Activated T-cell treated with anti-CD3 and anti-CD28 coated beads, Interleukin-2, amount 50 U/mL, for 48 hours (primary cell): ENCODE data around the gene AIP.

Experiments
- DNase-seq, 2 experiments: peaks; one replicate each; pipeline ENCODE4 v3.0.0-alpha.2; 2020

Gene AIP

DNA sequence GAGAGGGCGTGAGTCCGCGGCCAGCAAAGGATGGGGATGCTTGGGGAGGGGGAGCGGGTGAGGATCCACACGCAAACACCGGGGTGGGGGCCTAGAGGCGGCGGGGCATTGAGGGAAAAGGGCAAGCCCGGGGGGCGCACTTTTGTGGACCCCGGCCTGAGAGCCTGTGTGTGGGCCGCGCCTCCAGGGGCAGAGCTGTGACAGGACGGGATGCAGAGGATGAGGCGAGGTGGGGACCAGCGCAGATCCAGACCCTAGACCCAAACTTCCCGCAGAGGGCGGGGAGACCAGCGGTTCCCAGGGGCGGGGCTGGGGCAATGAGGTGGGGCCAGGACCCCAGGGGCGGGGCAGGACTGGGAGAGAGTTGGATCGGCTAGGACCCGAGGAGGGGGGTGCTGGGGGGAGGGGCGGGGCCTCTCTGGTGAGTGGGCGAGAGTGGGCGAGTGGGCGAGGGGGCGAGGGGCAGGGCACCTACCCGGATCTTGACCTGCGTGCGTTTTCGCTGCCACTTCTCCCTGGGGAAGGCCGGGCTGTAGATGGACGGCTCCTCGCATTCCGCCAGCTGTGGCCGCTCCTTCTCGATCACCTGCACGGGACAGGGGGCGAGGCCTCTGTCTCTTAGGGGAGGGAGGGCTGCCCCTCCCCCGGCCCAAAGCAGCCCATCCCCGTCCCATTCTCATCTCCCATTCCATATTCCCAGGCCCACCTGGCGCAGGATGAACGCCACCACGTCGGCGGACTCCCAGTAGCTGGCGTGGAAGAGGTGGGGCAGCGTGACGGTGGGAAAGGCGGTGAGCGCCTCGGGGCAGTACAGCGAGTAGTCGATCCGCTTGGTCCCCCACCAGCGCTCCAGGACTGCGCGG, 11.8 kb downstream of the AIP start:
- no peak for DNase-seq

DNA sequence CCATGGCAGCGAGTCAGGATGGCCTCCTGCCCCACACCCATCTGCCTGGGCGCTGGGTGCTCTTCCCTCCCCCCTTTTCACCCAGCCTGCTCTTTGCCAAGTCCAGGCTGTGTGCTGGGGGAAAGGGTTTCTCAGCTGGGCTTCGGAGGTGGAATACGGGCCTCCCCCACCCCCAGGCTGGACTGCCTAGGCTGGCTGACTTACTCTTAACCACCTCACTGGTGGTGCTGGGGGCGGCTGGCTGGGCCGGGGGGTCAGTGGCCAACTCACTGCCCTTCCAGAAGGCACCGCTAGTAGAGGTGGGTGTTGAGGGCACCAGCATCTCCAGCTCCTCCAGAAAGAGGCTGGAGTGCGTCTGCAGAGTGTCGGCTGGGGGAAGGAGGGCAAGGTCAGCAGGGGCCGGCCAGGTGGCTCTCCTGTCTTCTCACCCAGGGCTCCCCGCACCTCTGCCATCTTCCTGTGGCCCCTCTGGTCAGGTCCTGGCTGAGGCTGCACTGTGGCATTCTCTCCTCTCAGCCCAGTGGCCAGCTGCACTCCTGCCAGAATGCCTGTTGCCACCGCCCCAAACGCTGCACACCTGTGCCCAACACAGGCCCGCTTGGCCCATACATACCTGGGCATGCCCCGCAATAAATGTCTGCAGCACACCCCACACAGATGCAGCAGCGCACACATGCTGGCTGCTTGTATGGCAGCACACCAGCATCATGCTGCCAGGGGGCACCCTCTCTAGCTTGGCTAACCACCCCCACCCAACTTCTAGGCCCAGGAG, 12.6 kb downstream of the AIP start:
- no peak for DNase-seq

DNA sequence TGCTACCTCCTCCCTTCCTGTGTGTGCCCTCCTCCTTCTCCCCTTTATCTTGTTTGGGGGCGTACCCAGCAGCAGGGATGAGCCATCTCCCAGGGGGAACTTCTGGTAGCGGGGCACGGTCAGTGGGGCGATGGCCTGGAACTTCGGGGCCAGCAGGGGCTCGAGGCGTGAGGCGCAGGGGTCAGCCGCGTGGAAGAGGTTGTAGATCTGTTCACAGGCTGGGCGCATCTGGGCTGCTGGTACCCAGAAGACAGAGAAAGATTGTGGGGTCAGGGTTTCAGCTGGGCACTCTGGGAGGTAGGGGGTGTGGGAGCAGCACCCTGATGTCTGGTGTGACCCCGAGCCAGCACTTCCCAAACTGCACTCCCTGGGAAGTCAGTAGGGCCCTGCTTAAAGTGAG, 13.3 kb downstream of the AIP start:
- DNase-seq, result no peak

DNA sequence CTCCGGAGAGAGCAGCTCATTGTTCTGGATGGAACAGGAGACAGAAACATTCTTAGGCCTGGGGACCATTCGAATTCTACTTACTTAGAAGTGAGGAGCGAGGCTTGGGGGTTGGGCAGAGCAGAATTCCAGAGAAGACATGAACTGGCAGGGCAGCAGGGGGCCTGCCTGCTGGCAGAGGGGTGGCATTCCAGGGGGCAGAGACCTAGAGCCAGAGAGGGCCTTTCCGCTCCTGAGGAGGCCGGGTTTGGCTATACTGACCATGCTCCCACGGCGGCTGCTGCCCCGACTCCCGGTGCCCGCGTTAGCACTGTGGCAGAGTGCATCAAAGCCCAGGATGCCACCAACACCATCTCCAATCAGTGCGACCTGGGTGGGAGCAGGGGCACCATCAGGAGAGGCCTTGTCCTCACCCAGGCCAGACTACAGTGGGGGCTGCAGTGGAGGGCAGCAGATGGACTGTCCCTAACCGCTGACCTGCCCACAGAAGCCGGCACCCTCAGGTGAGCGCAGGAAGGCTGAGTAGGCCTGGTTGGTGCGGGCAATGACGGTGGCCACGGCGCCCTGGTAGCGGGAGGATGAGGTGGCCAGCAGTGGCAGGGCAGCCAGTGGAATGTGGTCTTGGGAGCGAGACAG, 14.9 kb downstream of the AIP start:
- DNase-seq, result no peak

DNA sequence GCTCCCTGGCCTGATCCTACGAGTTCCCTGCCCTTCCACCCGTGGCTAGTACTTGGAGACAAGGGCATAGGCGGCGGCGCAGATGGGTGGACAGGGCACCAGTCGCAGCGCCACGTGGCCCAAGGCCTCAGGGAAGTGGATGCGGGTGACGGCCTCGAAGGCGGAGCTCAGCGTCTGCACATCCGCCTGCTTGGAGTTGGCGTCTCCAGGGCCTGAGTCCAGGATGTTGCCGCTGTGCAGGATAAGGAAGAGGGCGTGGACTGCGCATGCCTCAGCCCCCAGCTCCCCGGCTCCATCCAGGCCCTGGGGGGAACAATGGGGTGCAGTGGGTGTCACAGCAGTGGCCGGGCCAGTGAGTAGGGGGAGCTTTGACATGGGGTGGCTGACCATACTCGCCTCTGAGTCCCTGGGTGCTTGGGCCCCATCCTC, 15.7 kb downstream of the AIP start:
- DNase-seq, result no peak

DNA sequence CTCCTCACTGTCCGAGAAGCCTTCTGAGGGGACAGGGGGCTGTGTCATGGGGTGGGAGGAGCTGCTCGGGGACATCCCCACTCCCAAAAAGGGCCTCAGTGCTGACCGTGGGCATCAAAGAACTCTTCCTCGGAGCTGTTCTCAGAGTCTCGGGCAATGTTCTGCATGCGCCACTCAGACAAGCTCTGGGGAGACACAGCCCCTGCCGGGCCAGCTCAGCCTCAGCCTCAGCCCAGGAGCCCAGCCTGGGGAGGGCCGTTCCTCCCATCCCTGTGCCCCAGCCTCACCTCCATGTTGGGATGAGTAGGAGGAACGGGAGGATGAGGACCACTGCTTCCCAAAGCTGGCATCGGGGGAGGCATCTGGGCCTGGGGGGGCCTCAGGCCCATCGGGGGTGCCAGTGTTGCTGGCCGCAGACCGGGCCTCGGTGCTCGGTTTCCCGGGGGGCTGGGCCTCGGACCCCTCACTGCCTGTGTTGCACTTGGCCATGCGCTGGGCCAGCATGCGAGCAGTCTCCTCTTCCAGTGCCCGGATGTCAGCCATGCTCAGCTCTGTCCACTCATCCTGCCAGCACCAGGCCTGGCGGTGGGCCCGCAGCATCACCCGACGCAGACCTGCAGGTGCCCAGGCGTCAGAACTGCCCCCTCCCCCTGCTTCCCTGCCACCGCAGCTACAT, 17.1 kb downstream of the AIP start:
- no peak for DNase-seq

DNA sequence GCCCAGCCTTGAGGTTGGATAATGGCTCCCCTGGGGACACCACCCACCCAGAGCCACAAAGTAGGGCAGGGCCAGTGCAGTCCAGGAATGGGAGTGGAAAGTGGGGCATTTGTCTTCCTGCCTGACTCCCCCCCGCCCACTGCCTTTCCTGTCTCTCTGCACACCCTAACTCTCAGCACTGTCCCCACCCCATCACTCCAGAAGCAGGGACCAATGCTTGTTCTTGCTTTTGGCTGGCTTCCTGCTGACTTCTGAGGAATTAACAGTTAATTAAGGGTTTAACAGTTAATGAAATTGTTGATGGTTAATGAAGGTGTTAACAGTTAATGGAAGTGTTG, 17.6 kb downstream of the AIP start:
- no peak for DNase-seq

DNA sequence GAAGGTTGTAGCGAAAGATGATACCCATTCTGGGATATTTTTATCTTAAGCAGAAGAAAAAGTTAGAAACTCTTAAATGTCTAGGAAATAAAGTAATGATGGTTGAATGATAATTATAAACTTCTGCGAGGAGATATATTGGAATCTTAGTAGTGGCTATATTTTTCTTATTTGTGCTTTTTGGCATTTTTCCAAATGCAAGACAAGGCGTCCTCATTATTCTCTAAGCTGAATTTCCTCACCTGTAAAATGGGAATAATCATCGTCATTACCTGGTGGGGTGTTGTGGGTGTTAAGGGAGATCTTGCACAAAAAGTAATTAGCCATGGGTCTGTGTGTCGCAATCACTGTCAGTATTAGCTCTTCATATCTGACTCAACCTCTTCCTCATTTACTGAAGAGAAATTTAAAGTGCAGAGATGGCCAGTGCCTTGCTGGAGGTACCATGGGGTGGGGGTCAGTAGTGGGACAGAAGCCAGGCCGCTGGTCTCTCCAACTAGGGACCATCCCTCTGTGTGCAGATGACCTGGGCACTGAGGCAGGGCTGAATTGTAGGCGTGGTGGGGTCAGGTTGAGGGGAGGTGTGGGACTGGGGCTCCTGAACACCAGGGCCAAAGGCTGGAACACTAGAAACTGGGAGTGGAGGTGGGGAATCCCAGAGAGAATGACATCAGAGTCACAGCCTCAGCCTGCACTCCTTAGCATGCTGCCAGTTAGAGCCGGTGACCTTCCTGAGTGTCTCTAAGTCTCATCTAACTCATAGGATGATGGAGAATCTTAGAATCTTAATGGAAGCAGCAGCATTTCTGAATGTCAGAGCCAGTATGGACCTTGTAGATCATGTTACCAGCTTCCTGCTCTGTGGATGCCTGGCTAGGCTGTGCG, 18.2 kb downstream of the AIP start:
- no peak for DNase-seq

DNA sequence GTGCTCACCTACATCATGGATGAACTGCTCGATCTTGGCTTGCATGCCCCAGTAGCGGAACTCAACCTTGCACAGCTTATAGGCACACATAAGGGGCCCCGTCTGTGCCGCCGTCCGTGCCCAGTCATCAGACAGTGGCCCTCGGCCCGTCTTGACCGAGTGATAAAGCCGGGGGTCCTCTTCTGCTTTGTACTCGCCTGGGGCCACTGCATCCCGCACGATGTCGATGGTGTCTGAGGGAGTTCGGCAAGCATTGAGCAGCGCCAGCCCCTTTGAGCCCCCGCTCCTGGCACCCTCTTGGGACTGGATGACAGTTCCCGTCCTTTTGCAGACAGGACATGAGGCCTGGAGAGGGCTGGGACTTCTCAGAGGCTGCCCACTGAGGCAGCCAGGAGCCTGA, 19.0 kb downstream of the AIP start:
- no peak for DNase-seq

DNA sequence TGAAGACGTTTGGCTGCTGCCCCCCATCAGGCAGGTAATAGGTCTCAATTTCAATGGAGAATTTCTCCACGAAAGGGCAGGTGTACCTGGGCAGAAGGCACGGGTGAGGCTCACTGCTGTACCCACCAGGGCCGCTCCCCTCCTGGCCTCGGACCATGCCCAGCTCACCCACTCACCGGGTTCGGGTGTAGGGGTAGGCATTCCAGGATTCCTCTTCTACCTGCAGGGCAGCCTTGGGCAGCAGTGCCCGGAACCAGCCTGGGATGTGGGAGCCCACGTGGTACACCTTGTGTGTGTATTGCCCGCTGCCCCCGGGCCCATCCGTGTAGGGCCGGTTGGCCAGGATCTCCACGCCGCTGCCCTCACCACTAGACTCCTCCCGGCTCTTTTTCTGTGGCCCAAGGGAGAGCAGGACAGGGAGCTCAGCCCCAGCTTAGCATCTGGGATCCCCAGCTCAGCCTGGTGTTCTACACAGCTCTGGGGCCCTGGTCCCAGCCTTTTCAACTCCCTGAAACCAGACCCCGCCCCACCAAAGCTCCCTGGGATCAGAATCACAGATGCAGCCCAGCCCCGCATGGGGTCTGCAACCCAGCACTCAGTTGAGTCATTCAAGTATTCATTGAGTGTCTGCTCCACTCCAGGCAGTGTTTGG, 19.6 kb downstream of the AIP start:
- no peak for DNase-seq

DNA sequence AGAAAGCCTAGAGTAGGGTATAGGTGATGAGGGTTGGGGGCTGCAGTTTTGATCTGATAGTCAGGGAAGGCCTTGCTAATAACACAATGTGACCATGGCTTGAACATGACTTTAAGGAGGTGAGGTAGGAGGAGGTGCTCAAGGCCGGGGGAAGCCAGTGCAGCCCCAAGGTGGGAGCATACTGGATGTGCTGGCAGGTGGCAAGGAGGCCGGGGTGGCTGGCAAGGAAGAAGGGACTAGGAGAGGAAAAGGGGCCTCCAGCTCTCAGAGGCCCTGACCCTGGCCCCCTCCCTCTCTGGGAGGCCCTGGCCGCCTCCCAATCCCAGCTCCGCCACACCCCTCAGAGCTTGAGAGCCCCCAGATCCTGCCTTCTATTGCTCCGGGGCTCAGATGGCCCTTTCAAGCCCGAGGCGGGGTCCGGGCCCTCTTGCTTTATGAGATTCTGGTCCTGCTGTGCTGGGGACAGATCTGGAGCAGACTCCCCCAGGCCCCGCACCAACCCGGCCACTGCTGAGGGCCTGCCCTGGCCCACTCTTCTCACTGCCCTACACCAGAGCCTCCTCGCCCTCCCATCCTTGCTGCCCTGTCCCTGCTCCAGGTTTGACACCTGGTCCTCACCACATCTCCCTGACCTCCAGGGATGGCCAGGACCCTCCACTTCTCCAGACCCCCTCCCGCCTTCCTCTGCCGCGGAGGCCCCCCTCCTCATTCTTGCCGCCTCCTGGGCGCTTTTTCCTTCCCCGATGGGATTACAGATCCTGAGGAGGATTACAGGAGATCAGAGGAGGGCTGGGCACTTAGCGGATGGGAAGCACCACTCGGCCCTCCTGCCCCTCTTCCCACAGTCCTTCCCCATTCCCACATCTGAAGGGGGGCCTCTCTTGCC, 20.5 kb downstream of the AIP start:
- DNase-seq, result no peak

DNA sequence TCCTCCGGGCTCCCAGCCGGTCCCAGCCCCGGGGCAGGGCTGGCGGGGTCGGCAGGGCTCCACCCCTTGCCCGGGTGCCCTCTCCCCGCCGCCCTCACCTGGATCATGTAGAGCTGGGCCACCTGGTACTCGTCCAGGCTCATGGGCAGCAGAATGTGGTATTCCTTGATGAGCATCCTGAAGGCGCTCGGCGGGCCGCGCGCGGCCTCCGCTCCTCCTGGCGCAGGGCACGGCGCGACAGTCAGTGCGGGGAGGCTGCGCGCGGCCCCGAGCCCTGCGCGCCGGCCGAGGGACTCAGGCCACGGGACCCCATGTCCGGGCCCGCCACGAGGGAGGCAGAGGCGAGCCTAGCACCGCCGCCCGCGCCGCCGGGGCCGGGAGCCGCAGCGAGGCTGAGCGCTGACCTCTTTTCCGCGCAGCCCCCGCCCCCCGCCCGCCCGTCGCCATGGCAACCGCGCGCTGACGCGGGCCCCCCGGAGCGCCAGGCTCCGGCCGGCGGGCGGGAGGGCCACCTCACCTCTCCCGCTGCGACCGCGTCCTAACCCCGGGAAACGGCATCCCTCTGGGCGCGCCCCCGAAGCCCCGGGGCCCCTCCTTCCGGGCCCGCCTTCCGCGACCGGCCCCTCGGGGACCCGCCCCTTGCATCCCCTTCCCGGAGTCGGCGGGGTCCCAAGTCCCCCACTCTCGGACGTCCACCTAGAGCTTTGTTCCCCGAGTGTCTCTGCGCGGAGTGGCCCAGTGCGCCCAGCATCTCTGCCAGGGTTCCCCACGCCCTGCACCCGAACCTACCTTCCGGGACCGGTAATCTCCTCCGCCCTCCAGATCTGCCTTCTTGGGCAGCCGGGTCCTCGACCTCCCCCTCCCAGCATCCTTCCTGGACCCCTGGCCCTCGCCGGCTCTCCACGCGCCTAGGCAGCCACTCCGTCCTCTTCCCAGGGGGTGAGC, 21.5 kb downstream of the AIP start:
- DNase-seq, result peak; percentile 56 to 59

DNA sequence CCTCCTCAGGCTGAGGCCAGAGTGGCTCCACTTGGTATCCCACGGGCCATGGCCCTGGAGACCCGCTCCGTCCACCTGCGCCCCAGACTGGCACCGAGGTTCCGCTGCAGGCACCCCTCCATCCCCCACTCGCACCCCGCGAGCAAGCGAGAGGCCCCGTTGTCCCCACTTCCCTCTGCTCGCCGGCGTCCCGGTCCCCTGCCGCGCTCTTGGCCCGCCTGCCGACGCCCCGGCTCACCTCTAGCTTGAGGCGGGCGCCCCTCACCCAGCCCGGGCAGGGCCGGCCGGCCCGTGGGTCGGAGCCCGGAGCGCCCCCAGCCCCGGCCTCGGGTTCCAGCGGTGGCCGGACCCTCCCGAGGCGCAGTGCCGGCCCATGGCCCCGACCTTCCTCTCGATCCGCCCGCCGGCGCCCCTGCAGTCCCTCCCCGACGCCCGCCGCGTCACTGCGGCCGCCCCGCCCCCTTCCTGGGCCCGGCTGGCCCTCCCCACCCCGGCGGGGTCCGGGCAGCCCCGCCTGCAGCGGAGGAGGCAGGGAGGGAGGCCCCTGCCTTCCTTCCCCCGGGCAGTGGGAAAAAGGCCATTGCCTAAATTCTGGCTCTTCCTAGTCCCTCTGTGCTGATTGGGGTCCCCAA, 22.2 kb downstream of the AIP start, which contains the start of gene PITPNM1:
Gene PITPNM1, minus strand, starts transcription at position 414 of the 632 bp plus-strand sequence. CDS start 1,183 bp downstream, outside the sequence.
- peak; percentile 85 to 89 for DNase-seq

DNA sequence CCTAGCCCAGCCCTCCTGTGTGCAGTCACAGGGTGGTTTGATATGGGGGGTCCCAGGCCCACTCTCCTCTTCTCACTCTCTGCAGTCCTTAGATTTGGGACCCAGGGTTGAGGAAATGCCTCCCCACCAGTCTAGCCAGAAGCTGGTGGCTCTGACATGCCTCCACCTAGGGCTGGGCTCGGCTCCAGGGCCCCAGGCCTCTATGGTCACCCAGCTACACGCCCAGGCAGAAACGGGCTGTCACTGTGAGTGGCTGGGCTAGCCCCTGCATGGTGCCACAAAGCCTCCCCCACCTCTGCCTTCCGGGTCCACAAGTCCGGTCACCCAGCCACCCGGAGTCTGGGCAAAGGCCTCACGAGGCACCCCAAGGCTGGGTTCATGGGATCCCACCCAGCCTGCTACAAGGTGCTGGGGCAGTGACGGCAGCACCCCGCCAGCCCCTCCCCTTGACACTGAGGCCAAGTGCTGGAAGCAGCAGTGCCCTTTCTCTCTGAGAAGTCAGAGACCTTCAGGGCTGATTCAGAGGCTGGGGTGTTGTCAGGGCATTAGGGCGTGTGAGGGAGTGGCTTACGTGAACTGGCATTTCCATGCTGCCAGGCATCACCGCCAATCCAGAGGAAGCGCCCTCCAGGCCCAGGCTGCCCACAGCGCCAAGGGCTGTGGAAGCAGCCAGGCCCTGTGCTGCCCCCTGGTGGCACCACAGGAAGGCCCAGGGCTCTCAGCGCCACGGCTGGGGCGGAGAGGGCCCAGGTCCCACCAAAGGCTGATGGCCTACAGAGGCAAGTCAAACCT, 23.0 kb downstream of the AIP start:
- peak; percentile 92 to 95 for DNase-seq

DNA sequence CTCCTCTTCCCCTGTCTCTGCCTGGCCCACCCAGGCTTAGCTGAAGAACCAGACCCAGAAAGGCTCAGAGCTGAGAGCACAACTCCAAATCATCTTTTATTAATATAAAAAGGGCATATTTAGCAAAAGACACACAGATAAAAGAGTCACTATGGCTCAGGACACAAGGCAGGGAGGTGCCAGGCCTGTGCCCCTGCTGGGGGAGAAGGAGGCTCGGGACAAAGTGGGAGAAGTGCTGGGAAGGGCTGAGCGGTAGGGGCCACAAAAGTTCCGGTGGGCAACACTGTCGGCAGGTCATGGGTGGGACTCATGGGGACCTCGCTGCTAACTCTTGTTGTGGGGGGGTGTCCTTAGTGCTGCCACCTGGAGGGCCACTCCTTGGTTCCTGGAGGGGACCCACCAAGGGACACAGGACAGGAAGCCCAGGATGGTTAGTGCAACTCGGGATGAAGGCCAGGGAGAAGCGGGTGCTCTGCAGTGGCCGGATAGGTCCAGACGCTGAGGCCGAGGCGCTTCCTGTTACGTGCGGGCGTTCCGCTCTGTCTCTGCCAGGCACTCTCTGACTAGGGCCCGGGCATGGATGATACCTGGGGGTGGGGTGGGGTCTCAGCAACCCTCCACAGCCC, 23.7 kb downstream of the AIP start:
- no peak for DNase-seq

DNA sequence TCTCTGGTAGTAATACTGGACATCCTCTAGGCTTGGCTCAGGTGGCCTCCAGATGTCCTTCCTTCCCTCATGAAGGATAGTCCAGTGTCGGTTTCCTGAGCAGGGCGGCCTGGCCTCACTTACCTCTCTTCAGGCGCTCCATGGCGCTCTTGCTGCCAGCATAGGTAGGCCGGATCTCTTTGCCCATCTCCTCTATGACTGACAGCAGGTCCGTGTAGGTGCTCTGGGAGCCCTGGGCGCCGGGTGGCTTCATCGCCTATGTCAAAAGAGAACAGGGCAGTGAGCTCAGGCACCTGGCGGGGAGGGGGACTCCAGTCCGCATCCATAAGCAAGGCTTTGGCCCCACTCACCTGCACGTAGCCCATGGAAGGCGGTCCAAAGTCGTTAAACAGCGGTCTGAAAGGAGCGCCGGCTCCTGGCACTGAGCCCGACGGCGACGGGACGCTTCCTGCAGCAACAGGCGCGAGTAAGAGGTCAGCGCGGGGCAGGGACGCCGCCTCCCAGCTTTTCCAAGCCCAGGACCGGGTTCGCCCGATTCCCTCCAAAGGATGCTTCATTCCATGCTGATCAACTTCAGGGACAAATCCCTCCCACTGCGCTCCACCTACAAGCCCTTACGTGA, 24.5 kb downstream of the AIP start:
- peak in 1 of 2 experiments; percentile 41 for DNase-seq
